GM19035 (cell line): ENCODE measurements around the gene NOS2.
"Not testable (repeated sequence)": the region's sequence is repeated elsewhere in the genome, so short reads cannot be mapped to it uniquely, and the experiment has no call there.

ENCODE experiments used
- ATAC-seq: cut with Tn5 transposase; IDR thresholded peaks from one replicate; pipeline ENCODE4 v1.9.1; 2021; ENCODE audit not compliant: unreplicated experiment

The NOS2 gene

GRCh38 chr17:27733773-27734172, 66.6 kb downstream of the NOS2 start:
- ATAC-seq = no peak

- ATAC-seq = not testable (repeated sequence)
Measured at GRCh38 chr17:27732746-27733145, 67.6 kb downstream of the NOS2 start.

- ATAC-seq = not testable (repeated sequence)
Measured at GRCh38 chr17:27725982-27726381, 74.3 kb downstream of the NOS2 start.

- no peak for ATAC-seq
Measured at GRCh38 chr17:27721797-27722196, 78.5 kb downstream of the NOS2 start.
